HCT116 (cell line): Measurements from ENCODE around the gene CHRNG. TPM values are rescaled to one million over a fixed set of nuclear protein-coding genes. Genes with fewer than 3 reads are reported as not detected.

ENCODE experiments used
- ATAC-seq: fragments of 200-7000 bp; cut with Tn5 transposase; 2 replicates; pipeline ENCODE4 v1.9.1; 2020; ENCODE audit warnings: mild to moderate bottlenecking, moderate library complexity
- BruUV-seq: library from RNA; stranded (reverse); fragments of 400-500 nt; replicated peaks from 2 replicates; lab custom pipeline; 2021; lab: Mats Ljungman, UMichigan
- CTCF ChIA-PET: fragments of 300-600 bp; sonication (Branson Sonifier 250); formaldehyde crosslinking; loops from one replicate; lab custom pipeline; 2021; ENCODE audit warnings: antibody characterized with exemption; lab: Charles Lee
- POLR2A ChIA-PET: fragments of 300-600, 350-600 bp; sonication (Branson Sonifier 250); formaldehyde crosslinking; loops from one replicate; lab custom pipeline; 2021; ENCODE audit warnings: antibody characterized with exemption; lab: Charles Lee
- RAD21 ChIA-PET, 2 experiments: fragments of 300-600 bp; sonication (Branson Sonifier 250); formaldehyde crosslinking; loops; one replicate each; lab custom pipeline; 2023; ENCODE audit warnings: low total read pairs in 2 of 2; ENCODE audit not compliant: uncharacterized antibody in 2 of 2, unreplicated experiment in 2 of 2, low non-redundant PET in 1 of 2; lab: Charles Lee
- DNase-seq: peaks from one replicate; pipeline ENCODE4 v3.0.0-alpha.2; 2010; ENCODE audit warnings: low read depth, low spot score
- H2AFZ ChIP-seq: fragments of 200-600 bp; shearing (Covaris generic), sonication (generic); 2 replicates; pipeline ENCODE4 v1.6.1; 2017; ENCODE audit warnings: low read depth, mixed run types, mixed read lengths, antibody characterized with exemption, low read length; ENCODE audit not compliant: poor library complexity, severe bottlenecking
- H3K27ac ChIP-seq: 2 replicates; pipeline ENCODE4 v1.5.1; 2012; ENCODE audit warnings: low read depth, low read length
- H3K27me3 ChIP-seq: fragments of 200-600 bp; sonication (generic); 2 replicates; pipeline ENCODE4 v1.6.1; 2016; ENCODE audit warnings: mixed run types, low read length, mixed read lengths; ENCODE audit not compliant: insufficient read depth
- H3K36me3 ChIP-seq, 2 experiments: fragments of 200-500 bp in 1 of 2; fragments of 200-600 bp in 1 of 2; sonication (Bioruptor generic) in 1 of 2; sonication (generic) in 1 of 2; 2 replicates each; pipeline versions ENCODE4 v1.5.1 to v1.6.1; 2014 to 2016; ENCODE audit warnings: low read length in 2 of 2, inconsistent platforms in 1 of 2, mixed read lengths in 1 of 2, mixed run types in 1 of 2; ENCODE audit not compliant: insufficient read depth in 2 of 2, control insufficient read depth in 1 of 2
- H3K4me1 ChIP-seq, 2 experiments: fragments of 200-600 bp in 1 of 2; sonication (generic) in 1 of 2; 2 replicates each; pipeline versions ENCODE4 v1.5.1 to v1.6.1; 2012 to 2017; ENCODE audit warnings: low read length in 2 of 2, inconsistent platforms in 1 of 2, mild to moderate bottlenecking in 1 of 2, mixed read lengths in 1 of 2, mixed run types in 1 of 2, moderate library complexity in 1 of 2; ENCODE audit not compliant: insufficient read depth in 2 of 2, control insufficient read depth in 1 of 2
- H3K4me2 ChIP-seq: fragments of 200-600 bp; sonication (generic); 2 replicates; pipeline ENCODE4 v1.6.1; 2017; ENCODE audit warnings: mixed run types, low read length, mixed read lengths
- H3K4me3 ChIP-seq, 2 experiments: fragments of 200-600 bp in 1 of 2; sonication (generic) in 1 of 2; replicated peaks in 1 of 2; 2 replicates each; pipeline ENCODE4 v1.5.1; 2011 to 2016; ENCODE audit warnings: low read length in 2 of 2, control low read depth in 1 of 2, low read depth in 1 of 2, mild to moderate bottlenecking in 1 of 2, mixed read lengths in 1 of 2, mixed run types in 1 of 2
- H3K79me2 ChIP-seq: fragments of 200-600 bp; sonication (generic); 2 replicates; pipeline ENCODE4 v1.6.1; 2017; ENCODE audit warnings: mild to moderate bottlenecking, mixed run types, low read length, moderate library complexity, mixed read lengths; ENCODE audit not compliant: insufficient read depth
- H3K9ac ChIP-seq: fragments of 200-600 bp; sonication (generic); 2 replicates; pipeline ENCODE4 v1.6.1; 2016; ENCODE audit warnings: low read length, mixed read lengths
- H3K9me2 ChIP-seq: fragments of 200-600 bp; sonication (generic), shearing (Covaris generic); 2 replicates; pipeline ENCODE4 v1.6.1; 2017; ENCODE audit warnings: mixed run types, mild to moderate bottlenecking, moderate library complexity; ENCODE audit not compliant: insufficient read depth
- H3K9me3 ChIP-seq, 2 experiments: fragments of 200-500 bp in 1 of 2; fragments of 200-600 bp in 1 of 2; sonication (Bioruptor generic) in 1 of 2; sonication (generic) in 1 of 2; 2 replicates each; pipeline ENCODE4 v1.6.1; 2014 to 2017; ENCODE audit warnings: low read length in 2 of 2, mixed read lengths in 2 of 2, inconsistent platforms in 1 of 2, low read depth in 1 of 2, mild to moderate bottlenecking in 1 of 2, mixed run types in 1 of 2, moderate library complexity in 1 of 2; ENCODE audit not compliant: control insufficient read depth in 1 of 2, insufficient read depth in 1 of 2
- H4K20me1 ChIP-seq: fragments of 200-600 bp; sonication (generic), shearing (Covaris generic); 2 replicates; pipeline ENCODE4 v1.6.1; 2017; ENCODE audit warnings: mixed run types, mild to moderate bottlenecking, moderate library complexity; ENCODE audit not compliant: insufficient read depth
- CBX3 ChIP-seq: IDR thresholded peaks from 2 replicates; pipeline ENCODE4 v1.6.1; 2012; ENCODE audit warnings: low read depth
- ELF1 ChIP-seq: IDR thresholded peaks from 2 replicates; pipeline ENCODE4 v1.6.1; 2012; ENCODE audit warnings: low read depth, borderline replicate concordance
- EZH2 ChIP-seq: fragments of 200-600 bp; sonication (generic); IDR thresholded peaks from 2 replicates; pipeline ENCODE4 v1.6.1; 2017; ENCODE audit warnings: antibody characterized with exemption, mixed run types
- JUND ChIP-seq: IDR thresholded peaks from 2 replicates; pipeline ENCODE4 v1.6.1; 2012
- YY1 ChIP-seq: IDR thresholded peaks from 2 replicates; pipeline ENCODE4 v1.6.1; 2011; ENCODE audit warnings: low read length, low read depth, moderate library complexity, mild to moderate bottlenecking; ENCODE audit not compliant: insufficient replicate concordance; ENCODE audit errors: extremely low read depth
- ZNF274 ChIP-seq: fragments of 200-500 bp; sonication (Bioruptor generic); IDR thresholded peaks from 2 replicates; pipeline ENCODE4 v1.6.1; 2014; ENCODE audit warnings: mild to moderate bottlenecking, low read depth, low read length, inconsistent platforms
- intact Hi-C: fragments of 100-400 bp; cut with micrococcal nuclease; formaldehyde crosslinking; loops from 2 replicates; pipeline ENCODE4 v1.10.0; 2022
- total RNA-seq: library from RNA; stranded (reverse); gene quantifications from one replicate; pipeline ENCODE4 v1.2.1, GENCODE V29; 2021; ENCODE audit not compliant: unreplicated experiment
- TF ChIP-seq, protein P1 (sequence below), 3 experiments: fragments of 200-600 bp in 1 of 3; sonication (generic) in 1 of 3; IDR thresholded peaks in 2 of 3; conservative IDR thresholded peaks in 1 of 3; 2 replicates each; pipeline ENCODE4 v1.5.1; 2012 to 2017; ENCODE audit warnings: low read depth in 2 of 3, low read length in 2 of 3, antibody characterized with exemption in 1 of 3, borderline replicate concordance in 1 of 3, control low read depth in 1 of 3, mild to moderate bottlenecking in 1 of 3, mixed read lengths in 1 of 3, mixed run types in 1 of 3, moderate library complexity in 1 of 3; ENCODE audit not compliant: insufficient read depth in 1 of 3
- TF ChIP-seq, protein P2 (sequence below): IDR thresholded peaks from 2 replicates; pipeline ENCODE4 v1.6.1; 2012; ENCODE audit warnings: low read depth

Gene CHRNG
- total RNA-seq, 1 experiment from 2014 or later: not detected

DNA sequence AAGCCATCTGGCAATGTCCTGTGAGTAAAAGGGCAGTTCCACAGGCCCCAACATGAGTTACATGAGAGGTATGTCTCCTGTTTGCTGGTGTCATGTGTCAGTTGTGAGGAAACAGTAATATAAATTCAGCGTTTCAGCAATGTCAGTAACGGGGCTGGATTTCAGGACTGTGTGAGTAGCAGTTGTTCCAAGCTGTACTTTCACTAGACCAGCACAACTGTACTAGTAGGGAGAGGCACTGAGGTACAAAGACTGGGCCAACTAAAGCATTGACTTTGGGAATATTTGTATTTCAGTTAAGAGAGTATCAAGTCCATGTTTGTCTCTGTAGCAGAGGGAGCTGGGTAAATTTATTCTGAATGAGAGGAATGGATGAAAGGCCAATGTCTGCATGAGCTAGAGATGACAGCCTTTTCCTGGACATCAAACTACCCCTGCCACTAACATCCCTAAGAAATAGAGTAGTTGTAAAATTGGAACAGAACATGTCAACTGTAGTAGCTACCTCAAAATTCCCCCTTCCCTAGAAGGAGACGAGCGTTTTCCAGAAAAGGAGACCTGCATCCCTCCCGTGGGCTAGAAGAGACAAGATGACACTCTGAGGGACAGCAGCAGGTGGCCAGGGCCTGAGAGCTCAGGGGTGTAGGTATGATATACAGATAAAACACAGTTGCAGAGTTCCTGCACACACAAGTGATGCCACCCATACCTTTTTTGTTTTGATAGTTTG lies 35.3 kb downstream of the CHRNG start:
- Histone ChIP-seq H3K9me2 (no peaks in the 10 kb centered on the region), H3K9me3 (no peaks in the 10 kb centered on the region), H3K4me3 (no peak overlapping the region), H3K27me3 (no peaks in the 10 kb centered on the region), H4K20me1 (no peaks in the 10 kb centered on the region), H3K36me3 (peaks cover 4 to 6% of the 10 kb centered on the region in 2 experiments; a peak in 2 of 4 replicates), H3K4me1 (peaks cover 0 to 3% of the 10 kb centered on the region in 2 experiments; a peak in 2 of 4 replicates)
- ATAC-seq (no peak), DNase-seq (no peak)
- RAD21 ChIA-PET: no interaction called here
- intact Hi-C loops: no loop called here
- CTCF ChIA-PET: no interaction called here
- POLR2A ChIA-PET: no interaction called here
- TF ChIP-seq ELF1 (no peak), YY1 (no peak), JUND (no peak), ZNF274 (no peak), EZH2 (no peak), CBX3 (no peak)
- TF ChIP-seq, protein P1, sequence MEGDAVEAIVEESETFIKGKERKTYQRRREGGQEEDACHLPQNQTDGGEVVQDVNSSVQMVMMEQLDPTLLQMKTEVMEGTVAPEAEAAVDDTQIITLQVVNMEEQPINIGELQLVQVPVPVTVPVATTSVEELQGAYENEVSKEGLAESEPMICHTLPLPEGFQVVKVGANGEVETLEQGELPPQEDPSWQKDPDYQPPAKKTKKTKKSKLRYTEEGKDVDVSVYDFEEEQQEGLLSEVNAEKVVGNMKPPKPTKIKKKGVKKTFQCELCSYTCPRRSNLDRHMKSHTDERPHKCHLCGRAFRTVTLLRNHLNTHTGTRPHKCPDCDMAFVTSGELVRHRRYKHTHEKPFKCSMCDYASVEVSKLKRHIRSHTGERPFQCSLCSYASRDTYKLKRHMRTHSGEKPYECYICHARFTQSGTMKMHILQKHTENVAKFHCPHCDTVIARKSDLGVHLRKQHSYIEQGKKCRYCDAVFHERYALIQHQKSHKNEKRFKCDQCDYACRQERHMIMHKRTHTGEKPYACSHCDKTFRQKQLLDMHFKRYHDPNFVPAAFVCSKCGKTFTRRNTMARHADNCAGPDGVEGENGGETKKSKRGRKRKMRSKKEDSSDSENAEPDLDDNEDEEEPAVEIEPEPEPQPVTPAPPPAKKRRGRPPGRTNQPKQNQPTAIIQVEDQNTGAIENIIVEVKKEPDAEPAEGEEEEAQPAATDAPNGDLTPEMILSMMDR (IDR thresholded peaks at IDR 0.05 in 2 of 3, conservative IDR thresholded peaks at IDR 0.05 in 1 of 3; ENCODE audit: borderline replicate concordance in 1 of 3, insufficient read depth in 1 of 3, low read depth in 2 of 3, low read length in 2 of 3): no peak
- TF ChIP-seq, protein P2, sequence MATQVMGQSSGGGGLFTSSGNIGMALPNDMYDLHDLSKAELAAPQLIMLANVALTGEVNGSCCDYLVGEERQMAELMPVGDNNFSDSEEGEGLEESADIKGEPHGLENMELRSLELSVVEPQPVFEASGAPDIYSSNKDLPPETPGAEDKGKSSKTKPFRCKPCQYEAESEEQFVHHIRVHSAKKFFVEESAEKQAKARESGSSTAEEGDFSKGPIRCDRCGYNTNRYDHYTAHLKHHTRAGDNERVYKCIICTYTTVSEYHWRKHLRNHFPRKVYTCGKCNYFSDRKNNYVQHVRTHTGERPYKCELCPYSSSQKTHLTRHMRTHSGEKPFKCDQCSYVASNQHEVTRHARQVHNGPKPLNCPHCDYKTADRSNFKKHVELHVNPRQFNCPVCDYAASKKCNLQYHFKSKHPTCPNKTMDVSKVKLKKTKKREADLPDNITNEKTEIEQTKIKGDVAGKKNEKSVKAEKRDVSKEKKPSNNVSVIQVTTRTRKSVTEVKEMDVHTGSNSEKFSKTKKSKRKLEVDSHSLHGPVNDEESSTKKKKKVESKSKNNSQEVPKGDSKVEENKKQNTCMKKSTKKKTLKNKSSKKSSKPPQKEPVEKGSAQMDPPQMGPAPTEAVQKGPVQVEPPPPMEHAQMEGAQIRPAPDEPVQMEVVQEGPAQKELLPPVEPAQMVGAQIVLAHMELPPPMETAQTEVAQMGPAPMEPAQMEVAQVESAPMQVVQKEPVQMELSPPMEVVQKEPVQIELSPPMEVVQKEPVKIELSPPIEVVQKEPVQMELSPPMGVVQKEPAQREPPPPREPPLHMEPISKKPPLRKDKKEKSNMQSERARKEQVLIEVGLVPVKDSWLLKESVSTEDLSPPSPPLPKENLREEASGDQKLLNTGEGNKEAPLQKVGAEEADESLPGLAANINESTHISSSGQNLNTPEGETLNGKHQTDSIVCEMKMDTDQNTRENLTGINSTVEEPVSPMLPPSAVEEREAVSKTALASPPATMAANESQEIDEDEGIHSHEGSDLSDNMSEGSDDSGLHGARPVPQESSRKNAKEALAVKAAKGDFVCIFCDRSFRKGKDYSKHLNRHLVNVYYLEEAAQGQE: no peak
- TF ChIP-seq, all 23 proteins: peak for 0
- H3K9ac ChIP-seq: no peak overlapping the region
- no peaks in the 10 kb centered on the region for H3K79me2 ChIP-seq
- no TSS peak for BruUV-seq
- no peak overlapping the region for H2AFZ ChIP-seq
- H3K27ac ChIP-seq: no peak overlapping the region
- H3K4me2 ChIP-seq: no peak overlapping the region
